COLO829 (cell line): Measurements from ENCODE around the gene TNRC6C.
A peak's percentile ranks its signal among the peaks of the same experiment; 100 is the strongest.
"Not testable (repeated sequence)": the region's sequence is repeated elsewhere in the genome, so short reads cannot be mapped to it uniquely, and the experiment has no call there.

Source experiments
- DNase-seq: peaks from one replicate; pipeline ENCODE4 v3.0.0; 2012; ENCODE audit warnings: low spot score

The TNRC6C gene

DNA sequence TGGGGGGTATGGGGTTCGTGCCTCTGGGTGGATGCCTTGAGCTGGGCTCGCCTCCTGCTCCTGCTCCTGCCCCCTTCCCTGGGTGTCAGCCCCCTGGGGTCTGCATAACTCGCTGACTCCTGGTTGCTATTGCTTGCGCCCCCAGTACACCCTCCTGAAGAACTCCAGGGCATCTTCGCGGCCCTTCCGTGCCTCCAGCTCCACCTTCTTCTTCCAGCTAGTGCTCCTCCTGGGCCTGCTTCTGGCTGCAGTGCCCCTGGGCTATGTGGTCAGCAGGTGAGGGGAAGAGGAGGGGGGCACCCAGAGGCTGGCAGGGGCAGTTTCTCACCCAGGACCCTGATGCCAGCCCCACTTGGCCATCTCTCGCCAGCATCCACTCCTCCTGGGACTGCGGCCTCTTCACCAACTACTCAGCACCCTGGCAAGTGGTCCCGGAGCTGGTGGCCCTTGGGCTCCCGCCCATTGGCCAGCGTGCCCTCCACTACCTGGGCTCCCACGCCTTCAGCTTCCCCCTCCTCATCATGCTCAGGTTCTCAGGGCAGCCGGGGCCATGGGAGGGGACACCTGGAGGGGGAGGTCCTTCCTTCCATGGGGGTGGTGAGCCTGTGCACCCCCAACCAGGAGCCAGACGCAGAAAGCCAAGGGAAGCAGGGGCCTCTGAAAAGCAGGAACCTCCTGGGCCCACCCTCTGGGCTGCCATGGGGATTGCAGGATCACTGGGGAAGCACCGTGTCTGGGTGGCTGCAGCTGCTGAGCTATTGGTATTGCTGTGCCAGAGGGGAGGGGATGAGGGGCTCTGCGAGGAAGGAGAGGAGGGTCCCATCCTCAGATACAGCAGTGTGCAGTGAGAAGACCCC lies 179.9 kb downstream of the TNRC6C start:
- no peak for DNase-seq

DNA sequence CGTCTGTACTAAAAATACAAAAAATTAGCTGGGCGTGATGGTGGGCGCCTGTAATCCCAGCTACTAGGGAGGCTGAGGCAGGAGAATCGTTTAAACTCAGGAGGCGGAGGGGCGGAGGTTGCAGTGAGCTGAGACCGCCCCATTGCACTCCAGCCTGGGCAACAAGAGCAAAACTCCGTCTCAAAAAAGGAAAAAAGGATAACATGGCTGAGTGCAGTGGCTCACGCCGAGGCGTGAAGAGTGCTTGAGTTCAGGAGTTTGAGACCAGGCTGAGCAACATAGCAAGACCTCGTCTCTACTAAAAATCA lies 181.3 kb downstream of the TNRC6C start:
- not testable (repeated sequence) for DNase-seq

DNA sequence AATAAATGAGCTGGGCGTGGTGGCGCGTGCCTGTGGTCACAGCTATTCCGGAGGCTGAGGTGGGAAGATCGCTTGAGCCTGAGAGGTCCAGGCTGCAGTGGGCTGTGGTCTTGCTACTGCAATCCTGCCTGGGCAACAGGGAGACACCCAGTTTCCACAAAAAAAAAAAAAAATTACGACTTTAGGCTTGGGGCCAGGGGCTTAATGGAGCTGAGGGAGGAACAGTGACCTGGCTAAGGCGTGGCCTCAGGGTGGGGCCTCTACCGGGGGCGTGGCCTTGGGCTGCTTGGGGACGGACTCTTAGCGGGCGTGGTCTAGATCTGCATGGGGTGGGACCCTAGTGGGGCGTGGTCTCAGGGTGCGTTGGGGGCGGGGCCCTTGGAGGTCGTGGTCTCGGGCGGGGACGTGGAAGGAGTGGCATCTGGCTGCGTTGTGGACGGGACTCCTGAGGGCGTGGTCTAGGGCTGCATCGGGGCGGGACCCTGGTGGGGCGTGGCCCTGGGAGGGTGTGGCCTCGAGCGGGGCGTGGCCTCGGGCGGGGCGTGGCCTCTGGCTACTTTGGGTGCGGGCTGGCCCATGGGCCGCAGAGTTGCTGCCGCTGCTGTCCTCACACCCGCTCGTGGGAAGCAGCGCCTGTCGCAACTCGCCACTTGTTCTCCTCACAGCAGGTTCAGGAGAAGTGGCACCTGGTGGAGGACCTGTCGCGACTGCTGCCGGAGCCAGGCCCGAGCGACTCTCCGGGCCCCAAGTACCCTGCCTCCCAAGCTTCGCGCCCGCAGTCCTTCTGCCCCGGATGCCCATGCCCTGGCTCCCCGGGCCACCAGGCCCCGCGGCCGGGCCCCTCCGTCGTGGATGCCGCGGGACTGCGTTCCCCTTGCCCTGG lies 181.9 kb downstream of the TNRC6C start:
- peak; percentile 97 for DNase-seq

DNA sequence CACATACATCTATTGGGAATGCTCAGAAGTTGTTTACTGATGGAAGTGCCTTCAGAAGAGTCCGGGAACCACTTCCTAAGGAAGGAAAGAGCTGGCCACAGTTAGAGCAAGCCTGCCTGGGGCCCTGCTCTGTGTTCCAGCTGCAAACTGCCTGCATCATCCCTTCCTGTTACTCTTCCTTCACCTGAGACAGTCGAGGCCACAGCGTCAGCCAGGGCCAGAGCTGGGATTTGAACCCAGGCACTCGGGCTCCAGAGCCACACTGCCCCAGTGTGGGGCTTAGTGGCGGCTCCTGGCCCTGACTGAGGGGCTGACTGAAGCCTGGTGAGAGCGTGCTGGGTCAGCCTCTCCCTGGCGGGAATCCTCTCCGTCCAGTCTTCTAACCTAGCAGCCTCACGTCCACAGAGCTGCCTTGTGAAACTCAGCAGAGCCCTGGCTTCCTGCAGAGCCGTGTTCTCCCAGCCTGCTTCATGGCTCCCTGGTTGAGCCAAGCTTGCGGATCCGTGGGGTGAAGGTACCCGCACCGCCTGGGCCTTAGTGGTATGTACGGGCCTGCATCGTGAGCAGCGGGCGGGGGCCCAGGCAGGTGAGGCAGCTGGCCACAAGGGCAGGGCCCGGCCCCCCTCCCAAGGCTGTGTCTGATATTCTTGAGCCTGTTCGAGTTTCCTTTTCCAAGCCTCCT lies 183.1 kb downstream of the TNRC6C start:
- DNase-seq: no peak

DNA sequence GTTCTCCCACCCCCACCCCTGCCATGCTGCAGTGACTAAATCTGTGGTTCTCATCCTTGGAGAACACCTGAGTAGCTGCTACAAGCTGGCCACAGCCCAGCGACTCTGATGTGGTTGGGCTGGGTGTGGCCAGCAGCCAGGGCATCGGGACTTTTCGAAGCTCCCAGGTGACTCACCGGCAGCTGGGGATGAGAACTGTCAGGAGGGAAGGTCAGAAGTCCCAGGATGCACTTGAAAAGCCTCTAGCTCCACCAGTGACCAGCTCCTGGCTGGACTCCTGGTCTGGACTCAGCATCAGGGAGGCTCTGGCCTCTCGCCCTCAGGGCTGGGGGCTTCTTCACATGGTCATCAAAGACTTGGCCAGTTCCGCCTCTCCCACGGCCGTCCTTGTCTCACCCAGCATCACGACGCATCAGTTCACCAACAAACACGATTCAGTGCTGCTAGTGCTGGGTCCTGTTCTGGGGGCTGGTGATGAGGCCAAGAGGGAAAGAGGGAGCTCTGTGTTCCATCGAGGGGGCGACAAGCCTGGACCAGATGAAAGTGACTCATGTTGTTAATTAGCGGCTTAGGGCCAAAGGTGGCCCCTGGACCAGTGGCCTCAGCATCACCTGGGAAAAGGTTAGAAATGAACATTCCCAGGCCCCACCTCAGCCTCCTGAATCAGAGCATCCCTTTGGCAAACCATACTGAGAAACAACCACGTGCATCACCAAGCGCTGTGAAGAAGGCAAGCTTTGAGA lies 183.8 kb downstream of the TNRC6C start:
- DNase-seq: no peak

DNA sequence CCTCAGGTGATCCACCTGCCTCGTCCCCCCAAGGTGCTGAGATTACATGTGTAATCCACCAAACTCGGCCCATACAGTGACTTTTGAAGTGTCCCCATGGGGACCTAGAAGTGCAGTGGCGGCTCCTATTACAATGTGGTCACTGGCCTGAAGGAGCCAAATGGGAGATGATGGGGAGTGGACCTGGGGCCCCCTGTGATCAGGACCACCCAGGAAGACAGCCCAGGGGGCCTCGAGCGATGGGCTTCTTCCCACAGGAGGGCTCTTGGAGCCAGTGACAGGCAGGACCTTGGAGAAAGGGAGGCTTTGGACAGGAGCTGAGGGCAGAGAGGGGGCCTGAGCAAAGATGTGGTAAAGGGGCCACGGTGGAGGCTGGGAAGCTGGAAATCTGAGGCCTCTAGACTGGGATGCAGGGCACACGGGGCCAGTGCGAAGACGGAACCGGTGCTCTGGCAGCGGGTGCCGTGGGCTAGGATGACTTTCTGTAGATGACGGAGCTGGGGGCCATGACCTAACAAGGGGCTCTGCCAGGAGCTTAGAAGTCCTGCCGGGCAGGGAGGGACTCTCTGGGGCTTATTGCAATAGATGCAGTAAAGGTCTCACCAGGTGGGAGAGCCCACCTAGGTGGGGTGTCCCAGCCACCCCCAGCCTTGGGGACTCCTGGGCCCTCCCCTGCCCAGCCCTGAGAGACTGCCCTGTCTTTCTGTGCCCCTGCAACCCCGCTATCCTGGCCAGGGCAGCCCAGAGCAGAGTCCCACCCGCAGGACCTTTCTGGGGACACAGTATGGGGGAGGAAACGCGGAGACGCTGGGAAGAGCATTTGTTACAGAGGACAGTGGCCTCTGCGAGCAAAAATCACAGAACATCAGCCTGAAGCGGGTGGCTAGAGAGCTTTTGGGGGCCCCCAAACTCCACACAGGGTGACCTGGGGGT lies 185.0 kb downstream of the TNRC6C start:
- DNase-seq: no peak

DNA sequence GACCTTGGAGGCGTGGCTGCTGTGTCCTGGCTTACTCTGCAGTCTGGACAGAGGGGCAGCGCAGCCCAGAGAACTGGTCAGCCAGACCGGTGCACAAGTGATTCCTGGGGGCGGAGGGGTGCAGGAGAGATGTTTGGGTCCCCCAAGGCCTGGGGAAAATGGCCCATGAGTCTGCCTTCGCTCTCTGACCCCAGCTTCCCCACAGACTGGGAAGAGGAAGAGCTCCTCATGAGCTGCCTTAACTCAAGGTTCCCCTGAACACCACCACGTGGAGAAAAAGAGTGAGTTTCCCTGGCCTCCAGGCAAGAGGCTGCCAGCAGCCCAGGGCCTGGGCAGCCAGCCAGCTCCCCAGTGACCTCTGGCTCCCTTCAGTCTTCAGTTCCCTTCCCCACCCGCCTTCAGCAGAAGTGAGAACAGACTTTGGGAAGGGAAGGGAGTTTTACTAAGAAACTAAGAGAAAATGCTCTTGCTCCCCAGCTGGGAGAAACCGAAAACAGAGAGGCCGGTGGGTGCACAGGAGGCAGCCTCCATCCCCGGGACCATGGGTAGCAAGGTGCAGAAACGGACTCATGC lies 185.7 kb downstream of the TNRC6C start:
- DNase-seq: no peak

DNA sequence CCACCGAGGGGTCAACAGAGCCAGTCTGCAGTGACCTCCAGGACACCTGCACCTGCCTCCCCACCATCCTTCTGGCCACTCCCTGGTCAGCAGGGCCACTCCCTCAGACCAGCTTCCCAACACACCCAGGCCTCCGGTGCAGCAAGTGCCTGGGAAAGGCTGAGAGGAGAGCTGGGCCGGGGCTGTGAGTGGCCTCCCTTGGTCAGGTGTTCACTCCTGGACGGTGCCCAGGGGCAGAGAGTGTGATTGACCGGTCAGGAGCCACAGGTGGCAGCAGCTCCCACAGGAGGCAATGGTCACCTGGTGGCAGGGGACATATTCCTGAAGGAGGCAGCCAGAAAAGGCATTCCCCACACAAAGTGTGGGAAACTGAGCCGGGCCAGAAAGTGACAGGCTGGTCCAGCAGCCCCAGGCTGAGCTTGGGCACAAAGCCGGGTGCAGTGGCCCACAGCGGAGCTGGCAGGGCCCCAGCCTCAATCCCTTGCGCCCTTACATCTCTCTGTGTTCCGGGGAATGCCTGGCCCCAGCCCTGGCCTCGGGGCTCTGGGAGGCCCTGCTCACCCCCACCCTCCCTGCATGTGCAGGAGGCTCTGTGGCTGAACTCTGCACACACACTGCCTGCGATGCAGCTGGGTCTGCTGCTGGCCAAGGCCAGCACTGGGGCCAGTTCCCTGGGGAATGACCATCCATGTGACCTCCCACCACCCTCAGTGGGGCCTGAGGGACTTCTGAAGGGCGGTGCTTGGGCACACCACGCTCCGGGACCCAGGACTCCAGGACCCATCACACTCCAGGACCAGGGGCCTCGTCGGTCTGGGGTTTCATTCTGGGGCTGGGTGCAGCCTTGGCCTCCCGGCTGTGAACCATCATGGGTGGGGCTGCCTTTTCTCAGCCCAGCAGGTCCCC lies 186.5 kb downstream of the TNRC6C start:
- no peak for DNase-seq

DNA sequence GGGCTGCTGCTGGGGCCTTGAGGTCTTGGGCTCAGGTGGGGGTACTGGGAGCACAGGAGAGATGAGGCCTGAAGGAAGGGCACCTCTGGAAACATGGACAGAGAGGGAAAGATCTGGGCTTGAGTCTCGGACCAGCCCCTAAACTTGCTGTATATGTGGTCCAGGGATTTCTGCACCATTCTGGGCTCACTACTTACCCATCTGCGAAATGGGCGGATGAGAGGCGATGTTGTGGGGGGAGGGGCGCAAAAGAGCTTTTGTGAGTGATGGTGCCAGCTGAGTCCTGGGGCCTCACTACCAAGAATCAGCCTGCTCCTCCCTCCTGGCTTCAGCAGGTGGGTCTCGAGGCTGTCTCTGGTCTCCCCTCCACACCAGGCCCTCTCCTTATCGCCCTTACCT lies 188.0 kb downstream of the TNRC6C start:
- DNase-seq: no peak

DNA sequence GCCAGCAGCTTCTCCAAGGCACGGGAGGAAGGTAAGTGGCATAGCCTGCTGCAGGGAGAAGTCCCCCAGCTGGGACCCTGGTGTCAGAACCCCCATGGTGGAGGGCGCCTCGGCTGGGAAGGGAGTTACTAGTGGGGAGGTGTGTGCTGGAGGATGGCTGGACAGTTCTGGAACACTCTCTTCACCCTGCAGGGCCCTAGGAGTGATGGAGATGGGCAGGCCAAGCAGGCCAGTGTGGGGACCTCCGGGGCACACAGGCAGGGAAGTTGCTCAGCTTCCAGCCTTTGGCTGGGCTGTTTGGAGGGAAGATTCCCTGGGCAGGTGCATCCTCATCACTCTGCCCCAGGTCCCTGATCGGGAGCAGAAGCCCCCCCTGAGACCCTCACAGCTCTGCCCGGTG lies 188.4 kb downstream of the TNRC6C start:
- no peak for DNase-seq

DNA sequence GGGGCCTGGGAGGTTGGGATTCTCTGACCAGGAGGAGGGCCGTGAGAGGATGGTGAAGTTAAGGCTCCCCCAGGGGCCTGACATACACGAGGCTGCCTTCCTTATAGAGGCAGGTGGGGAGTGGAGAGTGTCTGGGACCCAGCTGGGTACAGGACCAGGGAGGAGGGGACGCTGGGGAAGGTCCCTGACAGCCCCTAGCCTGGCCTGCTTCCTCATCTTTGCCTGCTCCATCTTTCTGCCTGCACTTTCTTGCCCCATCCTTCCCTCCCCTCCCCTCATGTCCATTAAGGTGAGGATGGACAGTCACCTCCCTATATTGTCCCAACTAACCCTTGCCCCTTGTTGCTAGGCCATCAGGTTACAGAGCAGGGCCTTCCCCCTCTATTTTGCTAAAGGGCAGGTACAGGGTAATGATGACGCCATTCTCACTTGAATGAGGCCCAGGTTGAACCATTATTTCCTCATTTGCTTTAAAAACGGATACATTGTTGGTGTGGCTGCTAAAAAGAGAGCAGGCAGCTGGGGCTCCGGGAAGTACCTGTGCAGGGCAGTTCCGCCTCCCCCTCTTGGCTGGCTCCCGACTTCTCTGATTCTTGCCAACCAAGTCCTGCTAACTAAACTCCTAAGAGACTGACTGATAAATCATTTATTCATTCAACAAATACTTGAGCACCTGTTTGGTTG lies 189.0 kb downstream of the TNRC6C start:
- DNase-seq: no peak

DNA sequence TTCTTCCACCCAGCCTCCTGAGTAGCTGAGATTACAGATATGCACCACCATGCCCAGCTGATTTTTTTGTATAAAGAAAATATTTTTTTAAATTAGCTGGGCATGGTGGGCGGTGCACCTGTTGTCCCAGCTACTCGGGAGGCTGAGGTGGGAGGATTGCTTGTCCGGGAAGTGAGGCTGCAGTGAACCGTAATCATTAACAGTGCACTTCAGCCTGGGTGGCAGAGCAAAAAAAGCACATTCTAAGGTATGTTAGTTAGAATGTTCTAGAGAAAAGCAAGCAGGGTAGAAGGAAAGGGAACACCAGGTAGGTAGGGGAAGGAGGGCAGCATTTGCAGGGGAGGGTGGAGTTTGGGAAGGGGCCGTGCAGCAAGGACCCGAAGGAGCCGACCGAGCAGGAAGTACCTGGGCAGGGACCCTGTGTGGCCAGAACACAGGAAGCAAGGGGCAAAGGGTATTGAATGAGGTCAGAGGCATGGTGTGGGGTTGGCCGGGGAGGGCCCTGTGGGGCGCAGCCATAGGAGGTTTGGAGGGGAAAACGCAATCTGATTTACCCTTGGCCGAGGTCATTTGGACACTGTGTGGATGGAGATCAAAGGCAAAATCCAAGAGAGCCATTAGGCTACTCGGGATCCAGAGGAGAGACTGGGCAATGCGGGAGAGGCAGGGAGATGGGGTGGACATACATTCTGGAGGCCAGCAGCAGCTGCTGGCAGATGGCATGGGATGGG lies 189.9 kb downstream of the TNRC6C start:
- no peak for DNase-seq

DNA sequence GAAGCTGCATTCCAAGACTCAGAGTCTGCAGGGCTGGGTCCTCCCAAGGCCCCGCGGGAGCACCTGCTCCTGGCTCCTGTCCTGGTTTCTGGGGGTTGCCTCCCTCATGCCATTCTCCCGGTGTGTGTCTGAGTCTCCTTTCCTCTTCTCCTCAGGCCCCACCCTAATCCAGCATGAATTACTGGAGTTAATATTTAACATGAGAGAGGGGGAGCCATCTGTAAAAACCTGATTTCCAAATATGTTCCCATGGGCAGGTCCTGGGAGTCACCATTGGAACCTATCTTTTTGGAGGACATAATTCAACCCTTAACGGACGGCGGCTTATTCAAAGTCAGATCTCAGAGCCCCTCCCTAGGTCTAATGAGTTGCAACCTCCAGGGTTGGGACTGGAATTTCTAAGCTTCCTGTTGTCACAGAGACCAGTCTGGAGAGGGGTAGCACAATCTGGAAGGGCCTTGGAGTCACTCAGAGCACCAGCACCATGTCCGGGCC lies 193.1 kb downstream of the TNRC6C start:
- DNase-seq: no peak

DNA sequence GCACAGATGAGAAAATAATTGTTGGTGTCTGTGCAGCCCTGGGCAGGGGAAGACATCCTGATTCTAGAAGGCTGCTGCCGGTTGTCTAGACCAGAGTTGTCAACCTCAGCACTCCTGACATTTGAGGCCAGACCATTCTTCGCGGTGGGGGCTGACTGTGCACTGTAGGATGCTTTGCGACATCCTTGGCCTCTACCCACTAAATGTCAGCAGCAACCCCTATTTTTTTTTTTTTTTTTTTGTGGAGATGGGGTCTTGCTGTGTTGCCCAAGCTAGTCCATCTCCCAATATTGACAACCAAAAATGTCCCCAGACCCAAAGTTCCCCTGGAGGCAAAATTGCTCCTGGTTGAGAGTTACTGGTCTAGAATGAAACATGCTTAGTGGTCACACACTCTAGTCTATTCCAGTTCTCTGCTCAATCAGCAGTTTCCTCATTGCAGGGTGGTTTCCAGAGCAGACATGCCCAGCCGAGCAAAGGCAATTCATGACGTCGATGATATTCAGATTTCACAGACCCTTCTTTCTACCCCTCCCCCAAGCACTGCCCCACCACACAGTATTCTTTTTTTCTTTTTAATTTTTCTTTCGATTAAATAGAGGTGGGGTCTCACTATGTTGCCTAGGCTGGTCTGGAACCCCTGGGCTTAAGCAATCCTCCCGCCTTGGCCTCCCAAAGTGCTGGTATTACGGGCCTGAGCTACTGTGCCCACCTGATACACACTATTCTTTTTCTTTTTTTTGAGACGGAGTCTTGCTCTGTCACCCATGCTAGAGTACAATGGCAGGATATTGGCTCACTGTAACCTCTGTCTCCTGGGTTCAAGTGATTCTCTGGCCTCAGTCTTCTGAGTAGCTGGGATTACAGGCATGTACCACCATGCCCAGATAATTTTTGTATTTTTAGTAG lies 196.7 kb downstream of the TNRC6C start:
- no peak for DNase-seq
